Thymus (tissue), 11 donors: Measurements from ENCODE around the gene ACTG1. TPM values are rescaled to one million over a fixed set of nuclear protein-coding genes. Genes with fewer than 3 reads are reported as not detected.

ENCODE experiments used
- DNase-seq, 9 donors: peaks; one replicate each; pipeline ENCODE4 v3.0.0-alpha.2; 2013; ENCODE audit warnings: low spot score in 9 of 9, low read depth in 6 of 9, missing footprints in 1 of 9
- H3K27ac ChIP-seq, 2 donors: one replicate each; pipeline ENCODE4 v1.5.1; 2013; ENCODE audit warnings: control low read depth in 1 of 2, low read depth in 1 of 2, low read length in 1 of 2, mild to moderate bottlenecking in 1 of 2, moderate library complexity in 1 of 2
- H3K27me3 ChIP-seq, 2 donors: one replicate each; pipeline ENCODE4 v1.5.1; 2013; ENCODE audit warnings: low read length in 1 of 2; ENCODE audit not compliant: control insufficient read depth in 2 of 2, insufficient read depth in 1 of 2
- H3K36me3 ChIP-seq, 2 donors: one replicate each; pipeline ENCODE4 v1.5.1; 2013; ENCODE audit warnings: low read length in 1 of 2, mild to moderate bottlenecking in 1 of 2, moderate library complexity in 1 of 2; ENCODE audit not compliant: control insufficient read depth in 2 of 2, insufficient read depth in 2 of 2
- H3K4me1 ChIP-seq, 2 donors: one replicate each; pipeline ENCODE4 v1.5.1; 2013; ENCODE audit warnings: low read length in 2 of 2; ENCODE audit not compliant: control insufficient read depth in 2 of 2, insufficient read depth in 2 of 2
- H3K4me3 ChIP-seq, 2 donors: one replicate each; pipeline ENCODE4 v1.5.1; 2013; ENCODE audit warnings: low read length in 2 of 2, control low read depth in 1 of 2, mild to moderate bottlenecking in 1 of 2
- H3K9me3 ChIP-seq, 2 donors: one replicate each; pipeline ENCODE4 v1.5.1; 2013; ENCODE audit warnings: low read length in 1 of 2, mild to moderate bottlenecking in 1 of 2; ENCODE audit not compliant: control insufficient read depth in 2 of 2, insufficient read depth in 1 of 2
- WGBS: extraction: QIAGEN DNeasy Blood & Tissue Kit; methylation state at CpG from one replicate; pipeline ENCODE4 v1.1.7; 2013; 5-methylcytosine and 5-hydroxymethylcytosine counted together
- polyA plus RNA-seq: library from polyadenylated mRNA; stranded (reverse); fragments of 200-250 nt; gene quantifications from one replicate; pipeline ENCODE4 v1.2.3, GENCODE V29; 2013
- total RNA-seq: library from RNA; stranded (reverse); fragments of 120-200 nt; gene quantifications from one replicate; pipeline ENCODE4 v1.2.4, GENCODE V29; 2013
- donor health status: healthy.

The ACTG1 gene
- total and polyA plus RNA-seq, 2 donors = 1,837 to 2,739 TPM

- Histone ChIP-seq H3K27ac (no peak overlapping the region), H3K4me1 (peaks cover 0 to under 1% of the 10 kb centered on the region in 2 donors), H3K36me3 (peaks cover 63 to 89% of the 10 kb centered on the region in 2 donors), H3K9me3 (peaks cover 0 to 7% of the 10 kb centered on the region in 2 donors), H3K27me3 (peaks cover 0 to 9% of the 10 kb centered on the region in 2 donors), H3K4me3 (no peak overlapping the region)
- no peak for DNase-seq
- WGBS = 96% methylated on average over 15 of the region's 15 CpGs
These were observed 30.1 kb upstream of the ACTG1 start for GRCh38 chr17:81542431-81543338.

GRCh38 chr17:81541123-81541522 lies 28.5 kb upstream of the ACTG1 start:
- 92% methylated on average over 17 of the region's 17 CpGs for WGBS
- no peak for DNase-seq
- Histone ChIP-seq H3K27ac (no peak overlapping the region), H3K36me3 (peaks cover 48 to 73% of the 10 kb centered on the region in 2 donors), H3K4me3 (no peak overlapping the region), H3K27me3 (peaks cover 14 to 24% of the 10 kb centered on the region in 2 donors), H3K4me1 (peaks cover 0 to 5% of the 10 kb centered on the region in 2 donors), H3K9me3 (peaks cover 0 to 16% of the 10 kb centered on the region in 2 donors)

GRCh38 chr17:81540676-81541027 lies 28.1 kb upstream of the ACTG1 start:
- Histone ChIP-seq H3K27me3 (peaks cover 16 to 29% of the 10 kb centered on the region in 2 donors), H3K27ac (no peak overlapping the region), H3K36me3 (peaks cover 44 to 68% of the 10 kb centered on the region in 2 donors), H3K9me3 (peaks cover 0 to 17% of the 10 kb centered on the region in 2 donors), H3K4me1 (peaks cover 0 to 5% of the 10 kb centered on the region in 2 donors), H3K4me3 (no peak overlapping the region)
- WGBS = 98% methylated on average over 14 of the region's 14 CpGs
- no peak for DNase-seq

- H3K4me1 ChIP-seq = peaks cover 0 to 5% of the 10 kb centered on the region in 2 donors
- peaks cover 0 to 17% of the 10 kb centered on the region in 2 donors for H3K9me3 ChIP-seq
- no peak overlapping the region for H3K4me3 ChIP-seq
- H3K27ac ChIP-seq = no peak overlapping the region
- peaks cover 20 to 33% of the 10 kb centered on the region in 2 donors for H3K27me3 ChIP-seq
- peaks cover 40 to 63% of the 10 kb centered on the region in 2 donors for H3K36me3 ChIP-seq
- no peak for DNase-seq
- WGBS = 98% methylated on average over 28 of the region's 28 CpGs
These were observed 27.5 kb upstream of the ACTG1 start for GRCh38 chr17:81539961-81540675.

GRCh38 chr17:81539571-81539900 lies 26.9 kb upstream of the ACTG1 start:
- Histone ChIP-seq H3K4me1 (peaks cover 0 to 5% of the 10 kb centered on the region in 2 donors), H3K27ac (no peak overlapping the region), H3K9me3 (peaks cover 0 to 17% of the 10 kb centered on the region in 2 donors), H3K36me3 (peaks cover 36 to 57% of the 10 kb centered on the region in 2 donors), H3K27me3 (peaks cover 26 to 38% of the 10 kb centered on the region in 2 donors), H3K4me3 (no peak overlapping the region)
- WGBS = 94% methylated on average over 10 of the region's 10 CpGs
- no peak for DNase-seq

GRCh38 chr17:81538651-81539570 lies 26.3 kb upstream of the ACTG1 start:
- 97% methylated on average over 26 of the region's 26 CpGs for WGBS
- H3K9me3 ChIP-seq = peaks cover 0 to 17% of the 10 kb centered on the region in 2 donors
- H3K36me3 ChIP-seq = peaks cover 30 to 51% of the 10 kb centered on the region in 2 donors
- H3K27ac ChIP-seq = no peak overlapping the region
- no peak overlapping the region for H3K4me3 ChIP-seq
- H3K27me3 ChIP-seq = peaks cover 28 to 44% of the 10 kb centered on the region in 2 donors
- H3K4me1 ChIP-seq = peaks cover 0 to 5% of the 10 kb centered on the region in 2 donors
- no peak for DNase-seq

- Histone ChIP-seq H3K9me3 (peaks cover 0 to 17% of the 10 kb centered on the region in 2 donors), H3K27me3 (peaks cover 28 to 53% of the 10 kb centered on the region in 2 donors), H3K4me1 (peaks cover 0 to 5% of the 10 kb centered on the region in 2 donors), H3K4me3 (no peak overlapping the region), H3K36me3 (peaks cover 24 to 42% of the 10 kb centered on the region in 2 donors), H3K27ac (no peak overlapping the region)
- no peak for DNase-seq
- 85% methylated on average over 26 of the region's 26 CpGs for WGBS
These were observed 25.4 kb upstream of the ACTG1 start for GRCh38 chr17:81537856-81538555.

GRCh38 chr17:81537343-81537855 lies 24.8 kb upstream of the ACTG1 start:
- Histone ChIP-seq H3K36me3 (peaks cover 17 to 36% of the 10 kb centered on the region in 2 donors), H3K27ac (no peak overlapping the region), H3K27me3 (peaks cover 28 to 56% of the 10 kb centered on the region in 2 donors), H3K4me1 (peaks cover 0 to 5% of the 10 kb centered on the region in 2 donors), H3K9me3 (peaks cover 0 to 17% of the 10 kb centered on the region in 2 donors), H3K4me3 (no peak overlapping the region)
- WGBS = 24% methylated on average over 17 of the region's 17 CpGs
- DNase-seq = peak in 1 of 9 donors; percentile 40
